GM18502 (cell line): ENCODE measurements around the gene HSPA4L.
A peak's percentile ranks its signal among the peaks of the same experiment; 100 is the strongest.

Experiments
- ATAC-seq: cut with Tn5 transposase; IDR thresholded peaks from one replicate; pipeline ENCODE4 v1.9.1; 2021; ENCODE audit warnings: mild to moderate bottlenecking; ENCODE audit not compliant: unreplicated experiment, poor library complexity

The HSPA4L gene

DNA sequence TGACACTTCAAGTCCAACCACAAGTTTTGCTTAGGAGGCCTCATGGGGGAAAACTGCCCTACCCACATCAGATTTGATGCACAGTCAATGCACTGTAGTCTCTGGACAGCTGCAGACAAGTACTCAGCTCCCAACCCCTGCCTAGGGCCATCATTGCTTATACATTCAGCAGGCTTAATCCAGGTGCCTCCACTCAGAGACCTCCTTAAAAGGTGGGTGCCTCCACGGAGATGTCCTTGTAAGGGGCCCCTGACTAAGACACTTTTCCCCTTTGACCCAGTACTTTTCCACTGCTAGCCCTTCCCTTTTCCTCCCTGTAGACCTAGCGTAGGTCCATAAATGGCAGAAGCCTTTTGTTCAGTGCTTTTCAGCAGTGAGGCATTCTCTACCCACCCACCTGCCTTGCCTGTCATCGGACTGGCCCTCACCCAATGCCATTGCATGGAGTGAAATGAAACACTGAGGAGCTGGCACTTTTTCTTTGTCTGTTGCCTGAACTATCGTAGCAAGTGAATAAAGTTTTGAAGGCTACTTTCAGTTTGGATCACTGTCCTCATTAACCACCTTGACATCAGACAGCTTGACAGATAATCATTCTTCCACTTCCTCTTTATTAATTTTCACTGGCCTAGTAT, 74.8 kb downstream of the HSPA4L start:
- ATAC-seq = peak; percentile 88

DNA sequence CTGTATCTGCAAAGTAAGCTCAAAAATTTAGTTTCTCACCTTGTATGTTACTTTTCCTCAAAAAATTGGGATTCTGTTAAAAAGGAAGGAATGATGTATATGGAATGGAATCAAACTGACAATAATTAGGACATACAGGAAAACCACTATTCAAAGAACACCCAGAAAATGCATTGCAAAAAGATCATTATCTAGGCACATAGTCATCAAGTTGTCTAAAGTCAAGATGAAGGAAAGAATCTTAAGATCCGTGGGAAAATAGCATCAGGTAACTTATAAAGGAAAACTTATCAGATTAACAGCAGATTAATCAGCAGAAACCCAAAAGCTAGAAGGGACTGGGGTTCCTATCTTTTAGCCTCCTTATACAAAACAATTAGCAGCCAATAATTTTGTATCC, 75.5 kb downstream of the HSPA4L start:
- no peak for ATAC-seq

GRCh38 chr4:127868196-127868595, 86.1 kb downstream of the HSPA4L start:
- no peak for ATAC-seq

- ATAC-seq = no peak
These were observed 88.2 kb downstream of the HSPA4L start for GRCh38 chr4:127870281-127870680.

GRCh38 chr4:127870688-127871087, 88.6 kb downstream of the HSPA4L start:
- no peak for ATAC-seq

DNA sequence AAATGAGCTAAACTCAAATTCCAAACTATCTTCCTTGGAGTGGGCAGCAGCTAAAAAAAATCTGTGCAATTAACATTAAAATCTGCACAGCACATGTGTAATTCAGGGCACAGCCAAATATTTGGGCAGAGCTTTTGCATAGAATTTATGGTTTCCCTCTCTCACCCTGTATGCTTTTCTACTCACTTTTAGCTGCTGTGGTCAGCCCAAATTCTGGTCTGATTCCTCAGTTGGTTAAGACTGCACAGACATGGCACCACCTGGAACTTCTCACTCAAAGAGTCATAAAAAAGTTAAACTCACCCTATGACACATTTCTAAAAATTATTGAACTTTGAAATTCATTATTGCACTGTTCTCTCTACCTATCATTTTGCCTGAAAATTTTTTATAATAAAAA, 93.7 kb downstream of the HSPA4L start:
- ATAC-seq = no peak

DNA sequence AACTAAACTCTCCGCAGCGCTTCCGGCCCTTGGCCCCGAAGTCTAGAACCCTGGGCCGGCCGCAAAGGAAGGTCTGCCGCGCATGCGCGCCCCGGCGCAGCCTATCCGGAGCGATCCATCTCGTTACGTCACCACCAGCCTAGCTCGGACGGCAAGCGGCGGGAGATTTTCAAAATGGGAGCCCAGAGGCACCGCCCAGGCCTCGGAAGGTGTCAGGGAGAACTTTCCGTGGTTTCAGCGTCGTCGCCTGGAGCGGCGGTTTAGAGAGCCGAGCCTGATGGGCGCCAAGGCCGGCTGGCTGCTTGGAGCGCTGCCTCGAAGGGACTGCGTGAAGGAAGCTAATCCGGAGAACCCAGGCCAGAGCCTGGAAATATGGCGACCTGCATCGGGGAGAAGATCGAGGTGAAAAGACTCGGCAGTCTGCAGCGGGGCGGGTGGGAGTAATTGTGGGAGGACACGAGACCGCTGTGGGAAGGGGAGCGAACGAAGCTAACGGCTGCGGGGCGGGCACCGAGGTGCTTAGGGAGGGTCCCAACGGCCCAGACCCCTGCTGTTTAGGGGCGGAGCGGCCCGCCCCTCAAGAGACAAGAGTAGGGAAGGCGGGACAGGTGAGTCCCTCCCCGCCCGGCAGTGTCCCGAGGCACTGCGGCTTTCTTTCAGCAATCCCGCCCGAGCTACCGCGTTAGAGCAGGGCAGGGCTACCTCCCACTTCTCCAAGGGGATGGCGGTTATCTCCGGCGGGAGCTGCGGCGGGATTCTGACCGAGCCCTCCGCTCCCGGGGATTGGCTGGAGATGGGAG, 98.8 kb downstream of the HSPA4L start, which contains the start of gene PLK4:
PLK4 (plus strand) TSS at position 131 of the 800 bp plus-strand sequence; CDS start at position 373, 242 bp downstream.
- peak; percentile 91 for ATAC-seq

GRCh38 chr4:127881563-127881864, 99.4 kb downstream of the HSPA4L start:
- peak; percentile 52 for ATAC-seq

GRCh38 chr4:127888559-127888958, 106.4 kb downstream of the HSPA4L start:
- ATAC-seq = no peak

DNA sequence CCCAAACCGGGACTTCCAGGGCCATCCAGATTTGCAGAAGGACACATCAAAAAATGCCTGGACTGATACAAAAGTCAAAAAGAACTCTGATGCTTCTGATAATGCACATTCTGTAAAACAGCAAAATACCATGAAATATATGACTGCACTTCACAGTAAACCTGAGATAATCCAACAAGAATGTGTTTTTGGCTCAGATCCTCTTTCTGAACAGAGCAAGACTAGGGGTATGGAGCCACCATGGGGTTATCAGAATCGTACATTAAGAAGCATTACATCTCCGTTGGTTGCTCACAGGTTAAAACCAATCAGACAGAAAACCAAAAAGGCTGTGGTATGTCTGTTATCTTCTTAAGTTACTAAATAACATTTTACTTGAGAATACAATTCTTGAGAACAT, 107.8 kb downstream of the HSPA4L start:
- ATAC-seq = no peak
